ENCODE data around the gene NSRP1. TPM values are rescaled to one million over a fixed set of nuclear protein-coding genes. Genes with fewer than 3 reads are reported as not detected.

NSRP1 gene
- polyA plus RNA-seq, 1 donor (not counting 4 experiments of a cell fraction or from before 2014, with no cell fraction given) = 12.7 TPM

DNA sequence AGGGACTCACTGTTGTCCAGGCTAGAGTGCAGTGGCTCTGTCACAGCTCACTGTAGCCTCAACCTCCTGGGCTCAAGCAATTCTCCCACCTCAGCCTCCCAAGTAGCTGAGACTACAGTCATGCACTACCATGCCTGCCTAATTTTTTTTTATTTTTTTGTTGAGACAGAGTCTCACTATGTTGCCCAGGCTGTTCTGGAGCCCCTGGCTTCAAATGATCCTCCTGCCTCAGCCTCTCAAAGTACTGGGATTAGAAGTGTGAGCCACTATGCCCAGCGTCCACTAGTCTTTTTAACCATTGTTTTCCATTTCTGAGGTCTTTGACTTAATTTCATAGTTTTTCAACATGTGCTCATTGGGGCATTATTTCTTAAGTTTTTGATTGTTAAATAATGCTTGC, 13.5 kb downstream of the NSRP1 start:
- dilution Hi-C loops (cut with MboI; ENCODE audit: extremely low pct_ligation_motif_present, low sequenced_read_pairs) = no loop called here
- no peak for TF ChIP-seq EZH2 (IDR thresholded peaks at IDR 0.05; ENCODE audit: low read length)
- no peak for TF ChIP-seq CTCF (optimal IDR thresholded peaks at IDR 0.05 in 1 of 3, IDR thresholded peaks at IDR 0.05 in 1 of 3, conservative IDR thresholded peaks at IDR 0.05 in 1 of 3; ENCODE audit: extremely low read depth in 1 of 3, insufficient read depth in 2 of 3, low read length in 3 of 3)
- Histone ChIP-seq H3K9ac (ENCODE audit: control insufficient read depth, extremely low read depth, insufficient read depth, low read length) (no peak overlapping the region), H3K4me3 (ENCODE audit: control insufficient read depth in 2 of 3, extremely low read depth in 1 of 3, insufficient read depth in 2 of 3, low read depth in 1 of 3, low read length in 3 of 3) (no peak overlapping the region), H3K4me1 (ENCODE audit: control insufficient read depth, extremely low read depth, insufficient read depth, low read length) (no peaks in the 10 kb centered on the region), H3K79me2 (ENCODE audit: control insufficient read depth, insufficient read depth, low read length) (peaks cover 62% of the 10 kb centered on the region), H4K20me1 (ENCODE audit: control insufficient read depth, extremely low read depth, insufficient read depth, low read length) (peaks cover 7% of the 10 kb centered on the region), H3K27ac (ENCODE audit: control insufficient read depth, insufficient read depth, low read length) (no peak overlapping the region), H3K4me2 (ENCODE audit: control insufficient read depth, extremely low read depth, insufficient read depth, low read depth, low read length) (no peak overlapping the region), H3K36me3 (ENCODE audit: control insufficient read depth in 2 of 2, extremely low read depth in 1 of 2, insufficient read depth in 2 of 2, low read length in 2 of 2) (peaks cover 3 to 25% of the 10 kb centered on the region in 2 experiments), H3K9me1 (ENCODE audit: control insufficient read depth, extremely low read depth, insufficient read depth, low read length) (no peaks in the 10 kb centered on the region), H3K9me3 (ENCODE audit: control insufficient read depth, low read depth, low read length) (no peaks in the 10 kb centered on the region), H2AFZ (ENCODE audit: control insufficient read depth, low read length) (no peak overlapping the region), H3K27me3 (ENCODE audit: control insufficient read depth, extremely low read depth, insufficient read depth, low read length) (no peaks in the 10 kb centered on the region)
- FAIRE-seq (no peak), DNase-seq (ENCODE audit: low read depth, low spot score) (no peak)

- no peak for DNase-seq (ENCODE audit: low read depth, low spot score)
- Histone ChIP-seq H2AFZ (ENCODE audit: control insufficient read depth, low read length) (no peak overlapping the region), H3K4me1 (ENCODE audit: control insufficient read depth, extremely low read depth, insufficient read depth, low read length) (no peaks in the 10 kb centered on the region), H3K9ac (ENCODE audit: control insufficient read depth, extremely low read depth, insufficient read depth, low read length) (no peak overlapping the region), H3K79me2 (ENCODE audit: control insufficient read depth, insufficient read depth, low read length) (peaks cover 50% of the 10 kb centered on the region), H3K4me2 (ENCODE audit: control insufficient read depth, extremely low read depth, insufficient read depth, low read depth, low read length) (no peak overlapping the region), H3K36me3 (ENCODE audit: control insufficient read depth in 2 of 2, extremely low read depth in 1 of 2, insufficient read depth in 2 of 2, low read length in 2 of 2) (peaks cover 2 to 18% of the 10 kb centered on the region in 2 experiments), H3K27me3 (ENCODE audit: control insufficient read depth, extremely low read depth, insufficient read depth, low read length) (no peaks in the 10 kb centered on the region), H3K27ac (ENCODE audit: control insufficient read depth, insufficient read depth, low read length) (no peak overlapping the region), H3K9me1 (ENCODE audit: control insufficient read depth, extremely low read depth, insufficient read depth, low read length) (no peaks in the 10 kb centered on the region), H3K4me3 (ENCODE audit: control insufficient read depth in 2 of 3, extremely low read depth in 1 of 3, insufficient read depth in 2 of 3, low read depth in 1 of 3, low read length in 3 of 3) (no peak overlapping the region), H4K20me1 (ENCODE audit: control insufficient read depth, extremely low read depth, insufficient read depth, low read length) (no peaks in the 10 kb centered on the region), H3K9me3 (ENCODE audit: control insufficient read depth, low read depth, low read length) (no peaks in the 10 kb centered on the region)
- no peak for FAIRE-seq
- TF ChIP-seq EZH2 (IDR thresholded peaks at IDR 0.05; ENCODE audit: low read length) (no peak), CTCF (optimal IDR thresholded peaks at IDR 0.05 in 1 of 3, IDR thresholded peaks at IDR 0.05 in 1 of 3, conservative IDR thresholded peaks at IDR 0.05 in 1 of 3; ENCODE audit: extremely low read depth in 1 of 3, insufficient read depth in 2 of 3, low read length in 3 of 3) (no peak)
- dilution Hi-C loops (cut with MboI; ENCODE audit: extremely low pct_ligation_motif_present, low sequenced_read_pairs) = no loop called here
These were observed 16.0 kb downstream of the NSRP1 start for GRCh38 chr17:30132615-30133014.

Data from keratinocyte (primary cell).